ENCODE data around the gene GPATCH4. TPM values are rescaled to one million over a fixed set of nuclear protein-coding genes. Genes with fewer than 3 reads are reported as not detected.

GPATCH4 gene
- total and polyA plus RNA-seq, 2 donors (not counting 1 experiment from before 2014, with no cell fraction given): 11.3 to 38.3 TPM

GRCh38 chr1:156571261-156571852, 29.9 kb downstream of the GPATCH4 start:
- Histone ChIP-seq H3K9ac (ENCODE audit: low read length) (no peak overlapping the region), H3K9me3 (ENCODE audit: control extremely low read depth in 1 of 3, control insufficient read depth in 2 of 3, insufficient read depth in 1 of 3, low read length in 2 of 3) (peaks cover 0 to 2% (median 0%) of the 10 kb centered on the region in 3 donors), H3K36me3 (replicated peaks in 1 of 2; ENCODE audit: control extremely low read depth in 1 of 2, control insufficient read depth in 1 of 2, extremely low read depth in 1 of 2, insufficient read depth in 2 of 2, low read length in 1 of 2) (no peaks in the 10 kb centered on the region), H3K79me2 (ENCODE audit: control insufficient read depth, insufficient read depth, low read length) (no peaks in the 10 kb centered on the region), H3K27ac (ENCODE audit: low read length in 2 of 2) (no peak overlapping the region), H3K4me2 (replicated peaks; ENCODE audit: low read depth, low read length, poor library complexity, severe bottlenecking) (peak overlapping the region; percentile 77), H3K4me1 (ENCODE audit: control insufficient read depth in 2 of 2, insufficient read depth in 2 of 2, low read length in 2 of 2) (peaks cover 13 to 14% of the 10 kb centered on the region in 2 donors), H4K20me1 (ENCODE audit: control insufficient read depth, insufficient read depth, low read length, poor library complexity, severe bottlenecking) (no peaks in the 10 kb centered on the region), H2AFZ (ENCODE audit: insufficient read depth, low read depth, low read length, poor library complexity, severe bottlenecking) (no peak overlapping the region), H3K27me3 (replicated peaks in 1 of 4; ENCODE audit: control extremely low read depth in 1 of 4, control insufficient read depth in 3 of 4, insufficient read depth in 4 of 4, low read length in 3 of 4) (peaks cover 0 to 32% (median 14%) of the 10 kb centered on the region in 4 experiments), H3K4me3 (ENCODE audit: control extremely low read depth in 1 of 5, extremely low read depth in 1 of 5, insufficient read depth in 1 of 5, low read depth in 2 of 5, low read length in 4 of 5) (no peak overlapping the region)
- ATAC-seq (ENCODE audit: low read depth): no peak
- no peak for DNase-seq
- Mint-ChIP-seq H3K9me3 (ENCODE audit: insufficient read depth) (no peaks in the 10 kb centered on the region), H3K4me3 (peak overlapping the region; percentile 85), H3K27ac (no peak overlapping the region), H3K27me3 (peaks cover 23% of the 10 kb centered on the region), H3K4me1 (peaks cover 13% of the 10 kb centered on the region)
- TF ChIP-seq CTCF (IDR thresholded peaks at IDR 0.05): no peak
- TF ChIP-seq EZH2 (IDR thresholded peaks at IDR 0.05; ENCODE audit: borderline replicate concordance, insufficient read depth, low read depth, low read length, poor library complexity, severe bottlenecking): no peak
- ChIA-PET POLR2A (interaction anchor here (0.7 kb wide), 1 partner anchor 114 kb away, joined by 3 read pairs; no protein-coding TSS in a partner anchor), CTCF (interaction anchor here (0.6 to 2.1 kb wide), 9 partner anchors 10 to 186 kb away, joined by 3 to 9 read pairs (median 3); partner anchors contain the start of gene MEF2D)
- WGBS (ENCODE audit: insufficient coverage): no CpG with 5 or more reads among the region's 4 CpGs
- intact Hi-C loops (cut with micrococcal nuclease): loop anchor here (5.0 kb wide), 1 partner anchor 36 kb away; no protein-coding TSS in a partner anchor

- Histone ChIP-seq H3K36me3 (replicated peaks in 1 of 2; ENCODE audit: control extremely low read depth in 1 of 2, control insufficient read depth in 1 of 2, extremely low read depth in 1 of 2, insufficient read depth in 2 of 2, low read length in 1 of 2) (no peaks in the 10 kb centered on the region), H3K27me3 (replicated peaks in 1 of 4; ENCODE audit: control extremely low read depth in 1 of 4, control insufficient read depth in 3 of 4, insufficient read depth in 4 of 4, low read length in 3 of 4) (peaks cover 0 to 14% (median 4%) of the 10 kb centered on the region in 4 experiments), H2AFZ (ENCODE audit: insufficient read depth, low read depth, low read length, poor library complexity, severe bottlenecking) (no peak overlapping the region), H4K20me1 (ENCODE audit: control insufficient read depth, insufficient read depth, low read length, poor library complexity, severe bottlenecking) (no peaks in the 10 kb centered on the region), H3K79me2 (ENCODE audit: control insufficient read depth, insufficient read depth, low read length) (no peaks in the 10 kb centered on the region), H3K4me2 (replicated peaks; ENCODE audit: low read depth, low read length, poor library complexity, severe bottlenecking) (no peak overlapping the region), H3K9ac (ENCODE audit: low read length) (no peak overlapping the region), H3K4me3 (ENCODE audit: control extremely low read depth in 1 of 5, extremely low read depth in 1 of 5, insufficient read depth in 1 of 5, low read depth in 2 of 5, low read length in 4 of 5) (no peak overlapping the region), H3K27ac (ENCODE audit: low read length in 2 of 2) (no peak overlapping the region), H3K9me3 (ENCODE audit: control extremely low read depth in 1 of 3, control insufficient read depth in 2 of 3, insufficient read depth in 1 of 3, low read length in 2 of 3) (no peaks in the 10 kb centered on the region), H3K4me1 (ENCODE audit: control insufficient read depth in 2 of 2, insufficient read depth in 2 of 2, low read length in 2 of 2) (no peaks in the 10 kb centered on the region)
- intact Hi-C loops (cut with micrococcal nuclease): no loop called here
- Mint-ChIP-seq H3K4me1 (peaks cover 2% of the 10 kb centered on the region), H3K4me3 (no peak overlapping the region), H3K27ac (no peak overlapping the region), H3K27me3 (peaks cover 9% of the 10 kb centered on the region), H3K9me3 (ENCODE audit: insufficient read depth) (no peaks in the 10 kb centered on the region)
- POLR2A ChIA-PET: interaction anchor here (0.7 kb wide), 1 partner anchor 426 kb away, joined by 4 read pairs; no protein-coding TSS in a partner anchor
- no peak for DNase-seq
- TF ChIP-seq CTCF (IDR thresholded peaks at IDR 0.05): no peak
- TF ChIP-seq EZH2 (IDR thresholded peaks at IDR 0.05; ENCODE audit: borderline replicate concordance, insufficient read depth, low read depth, low read length, poor library complexity, severe bottlenecking): no peak
- CTCF ChIA-PET: interaction anchor here (0.6 to 1.7 kb wide), 4 partner anchors 11 to 159 kb away, joined by 3 to 5 read pairs (median 3); no protein-coding TSS in a partner anchor
- ATAC-seq (ENCODE audit: low read depth): no peak
- WGBS (ENCODE audit: insufficient coverage): 94% methylated on average over 4 of the region's 4 CpGs
Measured at GRCh38 chr1:156566436-156566835, 34.8 kb downstream of the GPATCH4 start.
